Measurements from ENCODE around the gene CNIH3.

DNA sequence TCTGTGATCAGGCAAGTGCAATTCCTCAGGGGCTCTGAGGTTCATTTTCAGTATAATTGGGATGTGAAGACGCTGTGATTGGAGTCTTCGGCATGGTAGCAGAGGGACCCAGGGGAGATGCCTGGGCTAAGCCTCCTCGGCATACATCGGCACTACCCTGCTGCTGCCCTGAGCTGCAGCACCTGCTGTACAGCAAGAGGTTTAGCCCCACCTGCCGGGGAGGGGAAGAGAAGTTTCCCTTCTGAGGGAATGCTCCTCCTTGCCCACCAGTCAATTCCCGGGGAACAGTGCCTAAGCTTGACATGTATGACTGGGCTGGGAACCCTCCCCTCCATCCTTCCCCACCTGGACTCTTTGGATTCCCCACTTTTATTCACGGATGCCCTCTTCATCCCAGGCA is 24.9 kb downstream of the CNIH3 start:
- TF ChIP-seq, protein P1, sequence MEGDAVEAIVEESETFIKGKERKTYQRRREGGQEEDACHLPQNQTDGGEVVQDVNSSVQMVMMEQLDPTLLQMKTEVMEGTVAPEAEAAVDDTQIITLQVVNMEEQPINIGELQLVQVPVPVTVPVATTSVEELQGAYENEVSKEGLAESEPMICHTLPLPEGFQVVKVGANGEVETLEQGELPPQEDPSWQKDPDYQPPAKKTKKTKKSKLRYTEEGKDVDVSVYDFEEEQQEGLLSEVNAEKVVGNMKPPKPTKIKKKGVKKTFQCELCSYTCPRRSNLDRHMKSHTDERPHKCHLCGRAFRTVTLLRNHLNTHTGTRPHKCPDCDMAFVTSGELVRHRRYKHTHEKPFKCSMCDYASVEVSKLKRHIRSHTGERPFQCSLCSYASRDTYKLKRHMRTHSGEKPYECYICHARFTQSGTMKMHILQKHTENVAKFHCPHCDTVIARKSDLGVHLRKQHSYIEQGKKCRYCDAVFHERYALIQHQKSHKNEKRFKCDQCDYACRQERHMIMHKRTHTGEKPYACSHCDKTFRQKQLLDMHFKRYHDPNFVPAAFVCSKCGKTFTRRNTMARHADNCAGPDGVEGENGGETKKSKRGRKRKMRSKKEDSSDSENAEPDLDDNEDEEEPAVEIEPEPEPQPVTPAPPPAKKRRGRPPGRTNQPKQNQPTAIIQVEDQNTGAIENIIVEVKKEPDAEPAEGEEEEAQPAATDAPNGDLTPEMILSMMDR (IDR thresholded peaks at IDR 0.05), result no peak
- TF ChIP-seq POLR2A (IDR thresholded peaks at IDR 0.05), result no peak
- TF ChIP-seq POLR2AphosphoS5 (IDR thresholded peaks at IDR 0.05), result no peak

Data from breast epithelium (tissue), 3 donors.